Skeletal muscle satellite cell (primary cell): ENCODE results near the gene SIM1.

Experiments
- H3K27me3 ChIP-seq: 2 replicates; pipeline ENCODE4 v1.7.0; 2013; ENCODE audit warnings: low read length; ENCODE audit not compliant: control insufficient read depth, insufficient read depth
- H3K36me3 ChIP-seq: 2 replicates; pipeline ENCODE4 v1.7.0; 2013; ENCODE audit warnings: mild to moderate bottlenecking, control low read depth, low read length; ENCODE audit not compliant: insufficient read depth
- H3K4me1 ChIP-seq: 2 replicates; pipeline ENCODE4 v1.7.0; 2013; ENCODE audit warnings: low read length; ENCODE audit not compliant: control insufficient read depth, insufficient read depth
- H3K4me2 ChIP-seq: 2 replicates; pipeline ENCODE4 v1.7.0; 2013; ENCODE audit warnings: mild to moderate bottlenecking, low read length
- H3K4me3 ChIP-seq: 2 replicates; pipeline ENCODE4 v1.7.0; 2013; ENCODE audit warnings: low read length
- H3K9ac ChIP-seq: 2 replicates; pipeline ENCODE4 v1.7.0; 2013; ENCODE audit warnings: mild to moderate bottlenecking, low read depth, low read length, moderate library complexity
- H3K9me3 ChIP-seq: replicated peaks from 2 replicates; pipeline ENCODE4 v1.7.0; 2013; ENCODE audit warnings: mild to moderate bottlenecking, control low read depth, low read length

SIM1 gene

DNA sequence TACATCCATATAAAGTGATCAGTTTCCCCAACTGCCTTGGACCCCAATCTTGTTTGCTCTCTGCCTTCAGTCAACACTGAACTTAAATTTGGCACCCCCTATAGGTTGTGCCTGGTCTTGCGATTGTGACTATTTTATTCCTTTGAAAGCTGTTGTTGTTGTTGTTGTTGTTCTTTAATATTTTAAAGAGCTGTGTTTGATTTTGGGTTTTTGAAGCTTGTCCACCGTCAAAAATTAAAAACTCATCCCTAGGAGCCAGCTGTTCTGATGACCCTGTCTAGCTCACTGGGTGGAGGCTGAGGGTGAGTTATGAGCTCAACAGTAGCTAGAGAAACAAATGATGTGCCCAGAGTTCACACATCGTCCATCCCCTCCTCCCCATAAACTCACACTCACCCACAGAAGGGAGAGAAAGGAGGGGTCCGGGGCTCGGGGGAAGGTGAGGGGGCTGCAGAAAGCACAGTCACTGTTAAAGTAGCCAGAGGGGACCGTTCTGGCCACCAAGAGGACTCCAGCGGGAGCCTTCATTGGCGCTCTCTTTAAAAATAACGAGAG, 4.0 kb downstream of the SIM1 start:
- Histone ChIP-seq H3K36me3 (no peaks in the 10 kb centered on the region), H3K4me1 (peaks cover 23% of the 10 kb centered on the region), H3K9me3 (no peaks in the 10 kb centered on the region), H3K27me3 (no peaks in the 10 kb centered on the region), H3K4me2 (peak overlapping the region; percentile 93), H3K9ac (peak overlapping the region; percentile 92), H3K4me3 (peak overlapping the region; percentile 80)

GRCh38 chr6:100459592-100460184, 5.0 kb downstream of the SIM1 start:
- no peaks in the 10 kb centered on the region for H3K36me3 ChIP-seq
- peak overlapping the region; percentile 78 for H3K4me2 ChIP-seq
- H3K9ac ChIP-seq: no peak overlapping the region
- no peak overlapping the region for H3K4me3 ChIP-seq
- peaks cover 23% of the 10 kb centered on the region for H3K4me1 ChIP-seq
- no peaks in the 10 kb centered on the region for H3K9me3 ChIP-seq
- H3K27me3 ChIP-seq: no peaks in the 10 kb centered on the region

DNA sequence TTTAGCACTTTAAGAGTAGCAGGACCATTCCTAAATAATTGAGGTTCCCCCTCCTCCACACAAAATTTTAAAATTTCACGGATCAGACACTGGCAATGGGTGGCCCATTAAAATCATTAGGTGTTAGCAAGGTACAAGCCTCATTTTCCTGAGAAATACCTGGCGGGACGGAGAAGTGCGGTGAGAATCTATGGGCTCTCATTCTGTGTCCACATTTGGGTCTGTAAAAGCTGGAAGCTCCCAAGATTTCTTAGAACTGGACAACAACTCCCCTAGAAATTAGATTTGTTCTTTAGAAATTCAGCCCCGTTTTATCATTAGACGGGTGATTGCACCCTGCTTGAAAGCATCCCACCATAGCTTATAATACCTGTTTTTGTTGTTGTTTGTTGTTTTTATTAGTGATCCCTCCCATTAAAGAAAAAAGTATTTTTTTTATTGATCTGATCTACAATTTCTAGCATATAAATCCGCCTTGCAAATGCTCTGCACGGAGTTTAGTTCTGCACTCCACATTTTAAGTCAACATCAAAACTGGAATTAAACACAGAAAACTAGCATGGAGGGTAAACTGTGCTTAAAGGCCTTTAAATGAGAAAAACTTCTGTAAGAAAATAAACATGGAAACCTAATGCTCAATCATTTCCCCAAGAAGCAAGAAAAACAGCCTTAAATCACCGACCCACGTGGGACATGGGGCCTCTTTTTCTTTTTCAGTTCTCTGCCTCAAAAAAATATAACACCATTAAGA, 5.7 kb downstream of the SIM1 start:
- Histone ChIP-seq H3K4me1 (peaks cover 23% of the 10 kb centered on the region), H3K9me3 (no peaks in the 10 kb centered on the region), H3K4me3 (no peak overlapping the region), H3K27me3 (no peaks in the 10 kb centered on the region), H3K9ac (no peak overlapping the region), H3K4me2 (peak overlapping the region; percentile 78), H3K36me3 (no peaks in the 10 kb centered on the region)

DNA sequence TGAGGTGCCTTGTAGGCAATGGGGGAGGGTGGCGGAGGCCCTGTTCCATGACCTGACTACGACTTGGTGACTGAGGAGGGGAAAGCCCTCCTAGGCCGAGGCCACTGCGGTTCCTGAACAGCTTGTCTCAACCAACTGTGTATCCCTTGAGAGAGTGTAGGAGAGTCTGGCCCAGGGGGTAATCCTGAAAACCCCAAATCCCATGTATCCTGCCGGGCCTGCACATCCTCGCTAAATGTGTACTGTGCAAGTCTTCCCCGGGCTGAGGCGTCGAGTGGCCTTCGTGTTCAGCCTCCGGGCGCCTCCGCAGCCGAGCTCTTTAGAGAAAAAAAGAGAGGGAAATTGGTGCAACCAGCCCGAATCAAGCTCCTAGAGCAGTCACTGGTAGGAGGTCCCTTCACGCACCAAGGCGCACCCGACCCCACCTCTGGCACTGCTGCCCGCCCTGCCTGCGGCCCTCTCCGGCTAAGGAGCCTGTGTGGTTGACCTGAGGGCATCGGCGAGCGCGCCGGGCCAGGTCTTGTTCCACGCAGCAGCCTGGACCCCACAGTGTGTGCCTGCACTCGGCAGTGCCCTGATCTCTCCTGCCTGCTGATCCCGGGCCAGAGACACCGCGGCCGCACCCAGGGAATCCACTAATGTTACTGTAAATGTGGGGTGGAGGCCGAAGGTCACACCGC, 7.3 kb downstream of the SIM1 start:
- Histone ChIP-seq H3K36me3 (no peaks in the 10 kb centered on the region), H3K4me3 (no peak overlapping the region), H3K9me3 (no peaks in the 10 kb centered on the region), H3K27me3 (no peaks in the 10 kb centered on the region), H3K4me1 (peaks cover 23% of the 10 kb centered on the region), H3K4me2 (peak overlapping the region; percentile 78), H3K9ac (no peak overlapping the region)

GRCh38 chr6:100456908-100457235, 7.8 kb downstream of the SIM1 start:
- Histone ChIP-seq H3K9me3 (no peaks in the 10 kb centered on the region), H3K4me1 (peaks cover 23% of the 10 kb centered on the region), H3K9ac (no peak overlapping the region), H3K36me3 (no peaks in the 10 kb centered on the region), H3K4me3 (no peak overlapping the region), H3K4me2 (no peak overlapping the region), H3K27me3 (no peaks in the 10 kb centered on the region)

DNA sequence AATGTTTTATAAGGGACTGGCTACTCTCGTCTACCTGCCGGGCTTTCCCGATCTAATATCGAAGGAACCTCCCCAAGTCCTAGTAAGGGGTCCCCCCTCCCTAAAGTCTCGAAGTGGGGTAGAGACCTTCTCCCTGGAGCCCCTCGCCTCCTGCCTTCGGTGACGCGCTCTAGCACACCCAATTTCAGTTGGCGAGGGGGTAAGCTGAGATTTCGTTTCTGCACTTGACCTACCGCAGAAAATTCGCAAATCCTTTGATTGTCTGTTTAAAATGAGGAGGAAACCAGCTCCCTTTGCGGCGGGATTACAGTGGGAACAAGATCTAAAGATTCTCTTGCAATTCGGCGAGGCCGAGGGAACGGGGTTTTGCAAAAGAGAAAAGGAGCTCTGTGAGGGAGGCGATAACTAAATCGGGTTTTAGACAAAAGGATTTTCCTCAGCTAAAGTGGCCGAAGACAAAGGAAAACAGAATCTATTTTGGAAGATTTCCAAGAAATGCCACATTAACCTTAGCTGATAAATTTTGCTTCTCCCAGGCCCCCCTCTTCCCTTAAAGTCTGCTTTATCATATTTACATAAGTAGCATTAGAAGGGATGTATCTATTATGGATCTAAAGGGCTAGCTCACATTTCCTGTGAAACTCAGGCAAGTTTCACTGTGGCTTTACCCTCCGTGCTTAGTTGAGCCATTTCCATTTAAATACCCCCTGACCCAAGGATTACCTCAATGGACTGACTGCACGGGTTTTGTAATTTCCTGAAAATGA, 8.4 kb downstream of the SIM1 start:
- Histone ChIP-seq H3K9ac (no peak overlapping the region), H3K4me3 (no peak overlapping the region), H3K9me3 (no peaks in the 10 kb centered on the region)

GRCh38 chr6:100455230-100456124, 9.2 kb downstream of the SIM1 start:
- H3K4me2 ChIP-seq: peak overlapping the region; percentile 62
- no peaks in the 10 kb centered on the region for H3K27me3 ChIP-seq
- H3K4me3 ChIP-seq: no peak overlapping the region
- H3K9me3 ChIP-seq: no peaks in the 10 kb centered on the region
- no peak overlapping the region for H3K9ac ChIP-seq
- peaks cover 23% of the 10 kb centered on the region for H3K4me1 ChIP-seq
- no peaks in the 10 kb centered on the region for H3K36me3 ChIP-seq

More for the DNA sequence above, 8.4 kb downstream of the SIM1 start:
- Histone ChIP-seq H3K4me1 (peaks cover 23% of the 10 kb centered on the region), H3K4me2 (peak overlapping the region; percentile 62), H3K36me3 (no peaks in the 10 kb centered on the region), H3K27me3 (no peaks in the 10 kb centered on the region)

GRCh38 chr6:100454551-100455229, 10.0 kb downstream of the SIM1 start:
- Histone ChIP-seq H3K4me2 (no peak overlapping the region), H3K36me3 (peaks cover 3% of the 10 kb centered on the region), H3K4me1 (peaks cover 19% of the 10 kb centered on the region), H3K9ac (no peak overlapping the region), H3K4me3 (no peak overlapping the region), H3K9me3 (no peaks in the 10 kb centered on the region), H3K27me3 (no peaks in the 10 kb centered on the region)

GRCh38 chr6:100453701-100454521, 10.8 kb downstream of the SIM1 start:
- no peak overlapping the region for H3K9ac ChIP-seq
- no peak overlapping the region for H3K4me2 ChIP-seq
- H3K4me3 ChIP-seq: no peak overlapping the region
- no peaks in the 10 kb centered on the region for H3K27me3 ChIP-seq
- H3K9me3 ChIP-seq: no peaks in the 10 kb centered on the region
- H3K4me1 ChIP-seq: peaks cover 11% of the 10 kb centered on the region
- H3K36me3 ChIP-seq: peaks cover 10% of the 10 kb centered on the region
